HG02798 (cell line): Measurements from ENCODE around the gene FREM1.
A peak's percentile ranks its signal among the peaks of the same experiment; 100 is the strongest.

Experiments used
- ATAC-seq: cut with Tn5 transposase; IDR thresholded peaks from one replicate; pipeline ENCODE4 v1.9.1; 2021; ENCODE audit warnings: mild to moderate bottlenecking; ENCODE audit not compliant: unreplicated experiment, poor library complexity

The FREM1 gene

DNA sequence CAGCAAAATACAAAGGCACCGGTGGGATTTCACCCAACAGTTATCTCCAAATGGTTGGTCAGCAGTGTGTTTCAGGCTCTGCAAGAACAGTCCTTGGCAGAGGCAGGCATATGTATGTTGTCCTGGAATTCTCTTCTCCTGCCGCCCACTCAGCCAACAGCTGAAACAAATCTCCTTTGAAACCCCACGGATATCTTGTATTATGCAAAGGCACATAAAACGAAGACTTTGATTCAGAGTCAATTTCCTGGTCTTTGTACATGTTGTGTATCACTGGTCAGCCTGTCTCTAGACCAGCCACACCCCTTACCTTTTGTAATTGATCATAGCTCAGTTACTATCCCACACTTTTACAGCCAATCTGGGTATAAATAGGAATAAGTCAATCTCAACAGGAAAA is 29.2 kb downstream of the FREM1 start:
- ATAC-seq: no peak

DNA sequence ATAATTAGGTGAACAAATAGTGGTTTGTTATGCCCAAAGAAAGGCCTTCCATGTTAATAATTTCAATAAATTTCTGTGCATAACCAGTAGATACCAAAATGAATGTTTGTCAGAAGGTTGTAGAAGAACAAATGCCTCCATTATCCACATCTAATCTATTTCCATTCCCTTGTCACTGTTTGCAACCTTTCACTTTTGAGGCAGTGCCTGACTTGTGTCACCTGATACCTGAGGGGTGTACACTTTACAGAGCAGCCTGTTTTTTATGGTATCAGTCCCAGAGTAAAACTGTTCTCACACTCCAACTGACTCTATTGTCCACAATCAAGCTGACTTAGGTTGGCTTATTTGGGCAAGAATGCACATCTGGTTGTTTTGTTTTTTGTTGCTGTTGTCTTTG is 40.1 kb downstream of the FREM1 start:
- ATAC-seq: no peak

DNA sequence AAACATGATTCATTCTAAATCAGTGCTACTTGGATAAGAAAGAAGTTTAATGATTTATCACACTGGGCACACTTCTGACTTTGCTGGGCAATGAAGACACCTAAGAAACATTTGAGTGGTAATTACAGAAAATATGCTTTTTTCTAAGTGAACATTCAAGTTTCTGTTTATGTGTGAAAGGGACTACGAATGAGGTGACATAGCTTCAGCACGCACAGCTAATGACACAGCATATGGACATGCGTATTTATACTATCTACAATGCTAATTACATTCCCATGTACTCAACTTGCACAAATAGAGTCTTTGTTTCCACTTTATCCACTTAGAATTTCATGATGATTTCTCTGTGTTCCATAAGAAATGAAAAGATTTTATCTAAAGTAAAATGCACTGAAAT is 40.6 kb downstream of the FREM1 start:
- ATAC-seq: no peak

DNA sequence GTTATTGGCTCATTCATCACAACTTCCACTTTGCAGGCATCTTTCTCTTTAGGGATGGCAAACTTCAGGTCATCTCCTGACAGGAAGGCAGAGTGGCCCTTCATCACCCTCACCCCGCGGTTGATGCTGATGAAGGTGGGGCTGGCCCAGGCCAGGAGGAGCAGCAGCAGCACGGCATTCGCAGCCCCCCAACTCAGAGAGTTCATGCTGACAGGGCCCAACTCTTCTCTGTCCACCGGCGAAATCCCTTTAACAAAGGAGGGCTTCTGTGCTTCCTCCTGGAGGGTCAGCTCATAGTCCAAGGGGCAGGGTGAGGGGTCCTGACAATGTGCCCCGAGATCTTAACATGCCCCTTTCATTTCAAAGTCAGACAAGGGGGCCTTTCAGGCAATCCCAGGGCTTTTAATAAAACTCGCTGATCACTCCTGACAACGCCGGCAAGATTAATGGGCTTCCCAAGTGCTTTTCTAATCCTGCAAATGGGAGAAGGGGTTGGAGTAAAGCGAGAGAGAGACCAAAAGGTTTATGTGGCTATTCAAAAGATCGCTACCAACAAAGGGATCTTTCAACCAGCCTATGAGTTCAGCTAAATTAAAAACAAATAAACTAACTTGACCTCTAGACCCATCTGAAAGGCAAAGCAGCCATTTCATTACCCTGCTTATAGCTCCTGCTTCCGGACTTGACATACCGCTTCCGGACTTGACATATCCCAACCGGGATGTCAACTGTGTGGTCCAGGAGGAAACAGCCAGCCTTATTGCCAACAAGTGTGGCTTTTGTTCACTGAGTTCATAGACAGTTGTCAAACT is 41.2 kb downstream of the FREM1 start:
- ATAC-seq: no peak

DNA sequence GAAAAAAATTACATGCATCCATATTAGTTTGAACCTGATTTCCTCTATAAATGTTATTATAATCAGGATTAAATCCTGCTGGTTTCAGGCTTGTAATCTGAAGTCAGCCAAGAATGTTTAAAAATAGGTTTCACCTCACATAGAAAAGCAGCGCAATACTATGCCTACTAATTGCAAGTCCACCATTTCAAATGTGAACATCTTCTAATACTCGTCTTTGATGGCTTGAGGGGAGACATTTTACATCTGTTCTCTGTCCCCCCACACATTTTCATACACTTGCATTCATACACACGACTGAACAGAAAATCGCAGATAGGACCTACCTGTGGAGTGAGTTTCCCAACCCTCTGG is 41.8 kb downstream of the FREM1 start:
- ATAC-seq: no peak

DNA sequence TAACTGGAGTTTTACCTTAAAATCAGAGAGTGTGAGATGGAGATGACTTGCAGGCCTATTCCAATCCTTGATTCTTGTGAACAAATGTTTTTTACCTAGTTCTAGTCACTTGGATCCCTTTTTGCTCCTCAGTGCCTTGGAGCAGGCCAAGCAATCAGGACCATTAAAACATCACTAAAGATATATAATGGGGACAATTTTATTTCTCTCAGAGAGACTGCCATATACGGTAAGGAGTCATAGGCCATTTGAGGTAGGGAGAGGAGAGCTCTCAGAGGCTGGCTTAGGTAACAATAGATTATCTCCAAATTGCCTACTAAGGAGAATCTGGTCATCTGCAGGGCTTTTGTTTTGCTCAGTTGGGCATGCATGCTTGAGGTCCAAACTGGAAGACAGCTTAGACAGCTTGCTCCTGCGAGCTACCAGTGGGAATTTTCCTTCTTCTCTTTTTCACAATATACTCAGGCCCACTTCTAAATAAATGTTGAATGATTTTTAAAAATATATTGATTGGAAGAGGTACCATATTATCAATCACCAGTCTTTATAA is 44.0 kb downstream of the FREM1 start:
- no peak for ATAC-seq

DNA sequence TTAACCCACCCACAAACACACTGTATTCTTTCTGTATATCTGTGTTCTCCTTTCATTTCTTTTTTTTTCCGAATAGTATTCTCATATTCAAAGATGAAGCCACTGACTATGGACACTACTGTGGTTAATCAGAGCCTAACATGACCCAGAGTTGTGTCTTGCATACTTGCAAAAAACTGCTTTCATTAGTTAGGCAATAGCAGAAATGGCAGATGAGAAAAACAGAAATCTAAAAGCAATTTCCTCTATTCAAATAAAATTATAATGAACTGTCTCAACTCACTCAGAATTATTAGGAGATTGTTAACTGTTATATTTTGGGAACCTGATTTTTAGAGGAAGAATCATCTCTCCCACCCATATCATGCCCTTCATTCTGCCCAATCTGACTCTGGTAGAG is 45.9 kb downstream of the FREM1 start:
- ATAC-seq: no peak

DNA sequence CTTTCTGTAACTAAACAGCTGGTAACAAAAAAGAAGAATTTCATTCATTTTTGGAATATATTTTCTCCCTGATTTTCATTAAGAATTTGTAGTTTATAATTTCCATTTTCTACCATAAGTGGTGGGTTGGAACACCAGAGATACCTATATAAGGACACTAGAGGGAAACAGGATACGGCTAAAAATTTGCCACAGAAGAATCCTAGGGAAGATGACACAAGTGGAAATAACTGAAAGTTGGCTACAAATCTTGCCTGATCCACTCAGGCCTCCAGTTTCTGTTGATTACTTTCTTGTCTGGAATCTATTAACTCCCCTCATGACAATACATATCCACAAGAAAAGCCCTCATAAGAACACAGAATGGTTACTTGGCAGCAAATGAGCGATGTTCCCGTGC is 46.8 kb downstream of the FREM1 start:
- ATAC-seq: no peak

DNA sequence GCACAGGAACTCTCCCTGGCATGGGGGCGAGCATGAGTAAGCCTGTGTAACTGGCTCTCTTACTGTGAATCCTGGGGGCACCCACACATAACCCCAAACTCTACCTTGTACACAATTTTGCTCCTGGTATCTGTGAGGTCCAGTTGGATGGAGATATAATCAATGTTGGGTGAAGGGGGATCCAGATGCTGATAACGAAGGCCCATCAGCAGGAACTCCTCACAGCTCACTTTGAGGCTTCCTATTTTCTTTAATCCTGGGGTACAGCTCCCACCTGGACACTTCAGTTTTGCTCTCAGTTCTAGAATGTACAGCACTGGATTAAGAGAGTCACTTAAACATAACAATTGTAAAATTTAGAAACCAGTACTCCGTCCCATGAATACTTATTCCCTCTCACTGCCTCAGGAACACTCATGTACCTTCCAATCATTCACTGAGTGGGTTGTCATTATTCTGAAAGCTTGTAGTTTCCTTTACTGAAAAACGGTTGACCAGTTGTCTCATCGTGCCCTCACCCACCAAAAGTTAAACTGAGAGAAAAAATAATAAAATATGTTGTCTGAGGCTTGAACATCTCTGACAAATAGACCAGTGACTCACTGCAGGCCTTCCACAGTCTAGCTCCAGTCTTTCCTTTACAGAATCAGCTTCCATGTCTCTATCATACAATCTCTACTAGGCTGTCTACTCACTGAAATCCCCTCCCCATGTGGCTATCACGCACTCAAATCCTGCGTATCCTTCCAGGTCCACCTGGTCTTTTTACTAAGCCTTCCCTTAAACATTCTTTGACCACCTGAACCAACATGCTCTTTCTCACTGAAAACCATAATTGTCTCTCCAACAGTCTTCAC is 52.6 kb downstream of the FREM1 start:
- ATAC-seq: no peak

DNA sequence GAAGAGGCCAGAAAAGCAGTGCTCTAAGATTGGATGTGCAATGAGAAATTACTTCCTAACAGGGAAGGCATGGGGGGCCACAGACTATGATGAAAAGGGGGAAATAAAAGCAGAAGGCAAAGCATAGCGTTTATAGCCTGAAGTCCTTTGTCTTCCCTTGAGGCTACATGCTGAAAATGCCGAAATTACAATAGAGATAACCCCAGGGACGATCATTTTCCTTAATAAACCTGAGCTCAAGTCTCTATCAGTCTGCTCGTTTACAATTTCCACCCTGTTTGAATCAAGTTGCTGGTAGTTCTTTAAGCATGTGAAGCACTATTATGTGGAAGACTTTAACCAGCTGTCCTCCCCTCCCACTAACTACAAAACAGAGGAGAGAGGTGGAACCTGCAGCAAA is 60.4 kb downstream of the FREM1 start:
- no peak for ATAC-seq

DNA sequence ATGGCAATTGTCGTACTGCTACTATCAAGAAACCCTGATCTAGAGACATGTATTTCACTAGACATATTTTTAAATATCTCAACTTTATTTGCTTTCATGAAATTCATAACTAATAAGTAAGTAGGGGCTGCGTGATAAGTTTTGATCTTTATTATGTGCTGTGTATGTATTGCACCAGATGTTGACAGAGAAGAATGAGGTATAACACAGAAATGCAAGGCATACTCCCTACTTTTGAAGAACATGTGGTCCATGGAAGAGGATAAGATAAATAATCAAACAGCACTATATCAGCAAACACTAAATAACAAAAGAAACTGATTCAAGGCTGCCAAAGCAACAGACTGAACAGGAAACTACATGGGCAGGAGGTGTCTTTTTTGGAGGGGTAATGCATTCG is 60.9 kb downstream of the FREM1 start:
- no peak for ATAC-seq

DNA sequence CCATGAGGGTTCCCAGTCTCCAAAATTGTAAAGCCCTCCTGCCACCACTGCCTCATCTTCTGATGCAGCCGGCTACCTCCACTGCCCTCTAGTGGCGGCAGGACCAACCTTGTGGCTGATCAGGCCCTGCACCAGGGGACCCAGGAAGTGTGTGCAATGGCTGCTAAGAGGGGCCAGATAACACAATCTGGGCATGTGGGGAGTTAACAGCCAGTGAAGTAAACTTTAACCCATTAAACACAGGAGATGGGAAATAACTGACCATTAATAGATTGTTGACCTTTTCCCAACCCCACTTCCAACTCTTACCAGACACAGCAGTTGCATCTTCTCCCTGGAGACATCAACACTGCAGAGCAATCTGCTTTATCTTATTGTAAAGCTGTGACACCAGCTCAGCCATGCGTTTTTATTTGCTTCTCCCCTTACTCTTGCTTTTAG is 63.3 kb downstream of the FREM1 start:
- peak; percentile 96 for ATAC-seq

DNA sequence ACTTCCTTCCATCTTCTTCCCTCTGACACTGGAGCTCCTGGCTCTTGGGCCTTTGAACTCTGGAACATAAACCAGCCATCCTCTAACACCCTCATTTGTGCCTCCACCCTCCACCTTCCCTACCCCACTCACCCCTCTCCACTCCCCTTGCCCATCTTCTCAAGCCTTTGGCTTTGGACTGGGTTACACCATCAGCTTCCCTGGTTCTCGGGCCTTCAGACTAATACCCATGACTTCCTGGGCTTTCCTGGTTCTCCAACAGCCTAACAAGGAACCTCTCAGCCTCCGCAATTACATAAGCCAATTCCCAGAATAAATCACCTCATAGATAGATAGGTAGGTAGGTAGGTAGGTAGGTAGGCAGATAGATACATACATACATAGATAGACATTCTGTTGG is 67.1 kb downstream of the FREM1 start:
- ATAC-seq: no peak

DNA sequence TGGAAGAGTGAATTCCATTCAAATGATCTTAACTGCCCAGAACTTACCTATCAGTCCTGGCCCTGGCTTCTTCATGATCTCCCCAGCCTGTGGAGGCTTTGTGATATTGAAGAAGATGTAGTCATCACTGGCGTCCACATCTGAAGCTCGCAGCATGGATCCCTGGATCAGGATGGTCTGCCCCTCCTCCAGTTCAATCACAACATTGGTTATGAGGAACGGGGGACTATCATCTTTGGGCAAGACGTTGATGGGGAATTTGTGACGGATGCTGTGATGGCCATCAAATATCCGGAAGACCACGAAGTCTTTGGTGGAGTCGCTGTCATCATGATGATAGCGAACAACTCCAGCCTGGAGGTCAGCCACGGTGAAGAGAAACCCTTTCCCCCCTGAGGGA is 68.0 kb downstream of the FREM1 start:
- ATAC-seq: no peak

DNA sequence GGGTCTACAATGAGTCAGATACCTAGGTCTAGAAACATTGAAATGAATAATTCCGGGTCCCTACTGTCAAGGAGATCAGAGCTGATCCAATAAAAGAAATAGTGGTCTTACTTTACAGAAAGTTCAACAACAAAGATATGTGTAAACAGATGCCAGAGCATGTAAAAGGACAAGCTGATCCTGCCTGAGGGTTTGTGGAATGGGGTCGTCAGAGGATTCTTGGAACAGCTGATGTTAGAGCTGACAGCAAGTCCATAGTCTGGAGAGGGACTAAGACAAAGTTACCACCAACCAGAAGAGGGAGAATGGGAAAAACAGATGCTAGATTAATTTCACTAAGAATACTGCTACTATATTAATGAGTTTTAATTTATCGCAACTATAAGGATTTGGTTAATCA is 71.5 kb downstream of the FREM1 start:
- no peak for ATAC-seq

DNA sequence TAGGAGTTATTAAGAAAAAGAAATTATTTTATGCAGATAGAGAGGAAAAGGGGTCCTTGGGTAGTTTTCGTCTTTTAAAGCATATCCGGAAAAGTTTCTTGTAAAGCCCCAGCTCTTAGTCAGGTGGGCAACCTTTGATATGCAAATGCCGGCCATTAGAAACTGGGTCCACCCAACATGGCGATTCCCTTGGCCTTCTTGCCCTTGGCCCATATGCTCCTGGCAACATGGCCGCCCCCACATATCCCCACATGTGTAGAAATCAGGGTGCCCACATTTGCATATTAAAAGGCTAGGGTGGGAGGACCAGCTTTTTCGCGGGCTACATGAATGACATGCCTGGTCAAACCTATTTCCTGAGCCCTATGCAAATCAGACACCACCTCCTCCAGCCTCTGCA is 73.3 kb downstream of the FREM1 start:
- no peak for ATAC-seq

DNA sequence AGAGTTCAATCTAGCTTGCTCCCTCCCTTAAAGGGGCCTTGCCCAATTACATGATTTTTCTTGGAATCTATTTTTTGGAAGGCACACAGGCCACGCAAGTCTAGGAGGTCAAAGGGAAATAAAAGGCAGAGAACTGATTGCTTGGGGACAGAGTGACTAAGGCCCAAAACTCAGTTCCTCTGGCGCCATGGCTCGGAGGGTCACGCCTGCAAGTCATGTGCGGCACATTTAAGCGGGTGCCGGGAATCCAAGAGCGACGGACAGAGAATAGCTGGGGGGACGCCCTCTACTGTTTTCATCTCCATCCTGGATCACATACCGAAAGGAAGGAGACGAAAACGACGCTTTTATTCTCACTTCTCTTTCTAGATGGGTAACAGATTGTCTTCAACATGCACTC is 78.6 kb downstream of the FREM1 start:
- no peak for ATAC-seq

DNA sequence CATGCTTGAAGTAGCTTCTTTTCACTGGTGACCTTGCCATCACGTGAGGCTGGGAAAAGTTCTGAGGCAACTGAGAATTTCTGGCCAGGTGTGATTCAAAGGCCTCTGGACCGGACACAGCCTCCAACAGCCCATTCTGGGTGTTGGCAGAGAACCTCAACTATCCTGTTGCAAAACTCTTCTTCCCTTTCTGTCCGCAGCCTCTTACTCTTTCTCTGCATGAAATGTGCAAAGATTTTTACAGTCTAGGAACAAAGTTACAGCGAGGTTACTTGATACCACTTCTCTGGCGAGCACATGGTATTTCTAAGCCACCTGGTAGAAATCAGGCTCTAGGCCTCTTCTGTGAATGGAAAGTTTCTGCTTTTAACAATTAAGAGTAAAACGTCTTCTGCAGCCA is 79.2 kb downstream of the FREM1 start:
- ATAC-seq: no peak

DNA sequence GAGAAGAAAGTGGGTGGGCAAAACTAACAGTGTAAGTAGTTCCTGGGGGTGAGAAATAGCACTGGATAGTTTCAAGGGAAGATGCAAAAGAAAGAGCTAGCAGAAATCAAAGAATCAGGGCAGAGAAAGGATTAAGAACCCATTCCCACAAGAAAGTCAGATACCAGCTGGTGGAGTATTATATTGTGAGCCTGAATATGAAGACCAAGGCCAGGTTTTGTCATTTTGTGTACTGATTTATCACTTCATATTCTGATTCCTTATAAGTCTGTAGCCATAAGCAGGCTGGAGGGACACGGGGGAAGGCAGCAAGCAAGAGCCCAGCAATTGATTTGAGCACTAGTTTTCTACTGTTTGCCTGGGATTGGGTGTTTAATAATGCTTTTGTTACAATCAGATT is 80.2 kb downstream of the FREM1 start:
- no peak for ATAC-seq

DNA sequence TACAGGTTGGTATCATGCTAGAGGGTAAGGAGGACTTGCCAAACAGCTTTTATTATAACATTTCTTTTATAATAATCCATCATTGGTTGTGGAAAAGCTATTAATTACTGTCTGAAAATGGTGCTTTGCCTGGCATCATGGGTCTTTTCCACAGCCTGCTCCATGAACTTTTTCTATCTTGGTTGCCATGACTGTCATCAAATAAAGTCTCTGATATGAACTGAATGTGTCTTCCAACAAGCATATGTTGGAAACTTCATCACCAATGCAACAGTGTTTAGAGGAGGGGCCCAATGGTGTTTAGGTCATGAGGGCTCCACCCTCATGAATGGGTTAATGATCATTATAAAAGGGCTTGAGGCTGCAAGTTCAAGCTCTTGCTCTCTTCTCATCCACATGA is 81.0 kb downstream of the FREM1 start:
- no peak for ATAC-seq

DNA sequence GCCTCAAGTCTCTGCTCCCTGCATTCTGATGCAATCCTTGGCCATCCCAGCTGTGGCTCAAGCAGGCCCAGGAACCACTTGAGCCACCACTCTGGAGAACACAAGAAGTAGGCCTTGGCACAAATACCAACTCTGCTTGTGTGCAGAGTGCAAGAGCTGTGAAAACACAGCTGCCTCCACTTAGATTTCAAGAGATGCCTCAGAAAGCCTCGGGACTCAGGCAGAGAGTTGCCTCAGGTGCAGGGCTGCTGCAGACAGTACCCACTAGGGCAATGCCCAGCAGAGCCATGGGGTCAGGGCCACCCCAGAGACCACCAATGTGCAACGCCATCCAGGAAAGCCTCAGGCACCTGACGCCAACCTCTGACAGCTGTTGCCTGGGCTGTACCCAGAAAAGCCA is 82.4 kb downstream of the FREM1 start:
- ATAC-seq: no peak

DNA sequence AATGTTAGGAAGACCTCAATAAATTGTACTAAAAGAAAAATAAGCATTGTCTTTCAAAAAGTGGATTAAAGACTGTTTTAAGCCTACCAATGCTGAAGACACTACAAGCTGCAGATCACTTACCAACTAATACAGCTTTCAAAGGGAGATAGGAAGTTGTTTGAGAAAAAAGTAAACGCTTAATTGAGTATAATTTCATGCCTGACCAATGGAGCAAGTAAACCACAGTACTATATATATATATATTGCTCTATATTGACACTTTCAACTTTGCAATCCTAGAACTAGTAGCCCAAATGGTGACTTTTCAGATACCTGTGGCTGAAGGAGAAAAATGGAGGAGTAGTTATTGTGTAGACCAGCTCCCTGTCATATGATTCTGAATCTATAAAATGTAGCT is 85.7 kb downstream of the FREM1 start:
- ATAC-seq: no peak
